Stimulated activated CD8-positive, alpha-beta memory T cell treated with anti-CD3 and anti-CD28 coated beads, Interleukin-15, amount 100 ng/mL, for 24 hours (primary cell): ENCODE data around the gene GUCD1.

ENCODE experiments used
- DNase-seq: peaks from one replicate; pipeline ENCODE4 v3.0.0-alpha.2; 2020; ENCODE audit warnings: low read depth

The GUCD1 gene

DNA sequence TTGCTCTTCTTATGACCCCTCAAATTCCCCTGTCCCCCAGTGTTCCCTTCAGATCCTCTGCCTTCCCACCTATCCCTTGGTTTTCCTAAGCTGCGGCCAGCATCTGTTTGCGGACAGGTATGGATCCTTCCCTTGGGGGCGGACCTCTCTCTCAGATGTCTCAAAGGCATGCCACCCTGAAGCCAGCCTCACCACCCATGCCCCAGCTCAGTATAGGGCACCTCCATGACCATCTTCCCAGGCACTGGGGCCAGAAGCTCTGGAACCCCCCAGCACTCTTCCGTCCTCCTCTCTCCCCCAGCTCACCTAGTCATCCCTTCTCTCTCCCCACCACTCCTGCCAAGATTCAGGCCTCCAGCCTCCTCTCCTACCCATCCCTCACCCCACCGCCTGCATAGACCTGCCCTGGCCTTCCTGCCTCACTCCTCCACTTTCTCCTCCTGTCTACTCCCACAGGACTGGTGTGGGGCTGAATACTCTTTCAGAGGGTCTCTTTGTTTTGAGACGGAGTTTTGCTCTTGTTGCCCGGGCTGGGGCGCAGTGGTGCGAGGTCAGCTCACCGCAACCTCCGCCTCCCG is 35.7 kb upstream of the GUCD1 start:
- DNase-seq = no peak

DNA sequence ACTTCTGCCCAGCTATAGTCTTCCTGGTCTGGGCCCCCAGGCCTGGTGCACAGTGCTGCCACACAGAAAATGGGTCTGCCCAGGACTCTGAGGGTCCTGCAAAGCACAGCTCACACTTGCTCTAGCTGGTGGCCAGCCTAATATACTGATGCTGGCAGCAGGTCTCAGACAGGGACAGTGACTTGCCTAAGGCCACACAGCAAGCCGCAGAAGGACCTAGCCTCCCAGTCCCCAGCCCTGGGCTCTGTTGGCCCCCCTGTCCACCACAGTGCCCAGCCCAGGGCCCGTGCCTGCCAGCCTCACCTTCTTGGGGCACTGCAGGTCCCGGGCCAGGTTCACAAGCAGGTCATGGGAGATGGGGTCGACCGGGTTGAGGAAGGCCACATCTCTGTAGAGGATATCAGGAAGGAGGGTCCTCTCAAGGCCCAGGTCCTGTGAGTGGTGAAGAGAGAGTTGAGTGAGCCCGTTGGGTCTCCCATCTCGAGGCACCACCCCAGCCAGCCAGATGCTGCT is 34.6 kb upstream of the GUCD1 start:
- no peak for DNase-seq

DNA sequence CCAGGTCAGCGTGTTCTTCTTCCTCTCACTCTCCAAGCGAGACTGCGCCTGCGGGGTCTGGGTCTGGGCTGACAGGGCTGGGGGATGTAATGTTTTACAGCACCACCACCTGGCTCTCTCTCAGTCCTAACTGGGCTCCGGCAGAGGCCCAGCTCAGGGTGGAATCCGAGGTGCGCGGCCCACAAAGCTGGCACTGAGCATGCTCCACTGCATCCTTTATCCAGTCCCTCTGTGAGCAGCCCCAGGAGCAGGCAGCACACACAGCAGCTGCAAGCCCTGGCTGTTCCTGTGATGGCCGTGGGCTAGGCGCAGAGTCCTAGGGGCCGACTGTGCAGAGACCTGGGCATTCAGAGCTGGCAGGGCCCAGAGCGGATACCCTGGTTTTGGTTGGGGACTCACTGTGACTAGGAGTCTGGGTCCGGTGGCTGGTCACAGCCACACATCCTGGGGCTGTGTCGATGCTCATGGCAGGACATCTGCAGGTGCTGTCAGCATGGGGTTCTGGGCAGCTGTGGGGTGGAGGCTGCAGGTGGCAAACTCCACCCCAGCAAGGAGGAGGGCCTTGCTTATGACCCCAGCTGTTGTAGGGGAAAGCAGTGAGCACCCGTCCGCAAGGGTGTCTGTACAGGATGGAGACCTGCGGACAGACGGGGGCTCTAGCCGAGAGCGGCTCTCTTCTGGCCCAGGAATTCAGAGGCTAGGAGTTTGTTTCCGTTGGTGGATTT is 34.0 kb upstream of the GUCD1 start:
- no peak for DNase-seq

DNA sequence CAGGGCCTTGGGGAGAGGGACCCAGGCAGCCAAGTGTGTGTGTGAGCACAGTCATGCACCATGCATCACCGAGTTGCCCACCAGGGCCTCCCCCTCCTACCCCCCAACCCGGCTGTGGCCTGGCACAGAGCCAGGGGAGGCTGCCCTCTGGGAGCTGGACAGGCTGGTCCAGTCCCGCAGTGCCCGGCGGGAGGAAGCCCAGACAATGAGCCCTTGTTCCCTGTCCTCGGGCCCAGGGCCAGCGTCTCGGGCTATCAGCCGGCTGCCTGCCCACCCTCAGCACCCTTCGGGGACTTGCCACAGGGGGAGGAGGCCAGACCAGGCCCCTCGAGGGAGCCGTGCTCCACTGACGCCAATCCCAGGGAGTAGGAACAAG is 33.4 kb upstream of the GUCD1 start:
- DNase-seq = no peak

DNA sequence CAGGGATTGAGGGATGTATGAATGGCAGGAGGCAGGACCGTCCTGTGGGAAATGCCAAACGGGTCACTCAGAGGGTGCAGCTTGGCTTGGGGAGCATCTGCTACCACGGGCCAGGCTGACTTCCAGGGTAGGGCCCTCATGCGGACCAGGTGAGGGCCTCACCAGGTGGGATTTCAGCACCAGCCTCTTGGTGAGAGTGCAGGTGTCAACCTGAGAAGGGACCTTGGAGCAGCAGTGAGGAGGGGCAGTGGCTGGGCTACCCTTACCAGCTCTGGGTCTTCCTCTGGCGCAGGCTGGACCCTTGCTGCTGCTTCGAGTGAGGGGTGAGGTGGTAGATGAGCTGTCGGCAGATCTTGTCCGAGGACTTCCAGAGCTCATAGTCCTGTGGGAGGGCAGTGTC is 33.0 kb upstream of the GUCD1 start:
- no peak for DNase-seq

DNA sequence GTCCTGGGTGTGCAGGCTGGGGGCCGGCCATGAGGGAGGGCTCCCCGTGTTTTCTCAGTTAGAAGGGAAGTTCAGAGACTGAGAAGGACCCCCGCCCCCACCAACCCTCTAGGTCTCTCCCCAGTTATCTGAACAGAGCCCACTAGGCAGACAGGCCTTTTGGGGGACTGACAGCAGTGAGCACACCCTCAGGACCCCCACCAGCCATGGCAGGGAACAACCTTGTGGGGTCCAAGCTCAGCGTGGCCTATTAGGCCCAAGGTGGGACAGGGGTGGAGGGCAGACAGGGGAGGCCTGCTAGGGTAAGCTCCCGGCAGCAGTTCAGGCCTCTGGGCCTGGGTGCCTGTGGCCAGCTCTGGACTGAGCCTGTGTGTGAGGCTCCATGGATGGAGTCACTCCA is 32.3 kb upstream of the GUCD1 start:
- DNase-seq = no peak

- no peak for DNase-seq
Measured at GRCh38 chr22:24585927-24586546, 31.1 kb upstream of the GUCD1 start.

DNA sequence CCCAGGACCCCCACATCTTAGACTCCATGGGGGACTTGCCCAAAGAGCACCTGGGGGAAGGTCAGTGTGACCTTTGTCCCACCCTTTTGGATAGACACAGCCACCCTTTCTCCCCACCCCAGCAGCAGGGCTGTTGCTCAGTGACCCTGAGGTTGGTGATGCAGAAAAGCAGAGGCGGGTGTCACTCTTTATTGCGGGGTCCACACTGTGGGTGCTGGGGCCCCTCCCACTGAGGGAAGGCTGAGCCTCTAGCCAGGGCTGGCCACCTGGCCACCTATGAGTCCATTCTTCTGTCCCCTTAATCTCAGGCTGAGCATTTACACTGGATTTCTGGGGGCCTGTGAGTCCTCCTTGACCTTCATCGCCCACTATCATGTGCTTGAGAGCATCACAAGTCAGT is 30.5 kb upstream of the GUCD1 start:
- DNase-seq = no peak

- no peak for DNase-seq
Measured at GRCh38 chr22:24584871-24585411, 30.0 kb upstream of the GUCD1 start.

DNA sequence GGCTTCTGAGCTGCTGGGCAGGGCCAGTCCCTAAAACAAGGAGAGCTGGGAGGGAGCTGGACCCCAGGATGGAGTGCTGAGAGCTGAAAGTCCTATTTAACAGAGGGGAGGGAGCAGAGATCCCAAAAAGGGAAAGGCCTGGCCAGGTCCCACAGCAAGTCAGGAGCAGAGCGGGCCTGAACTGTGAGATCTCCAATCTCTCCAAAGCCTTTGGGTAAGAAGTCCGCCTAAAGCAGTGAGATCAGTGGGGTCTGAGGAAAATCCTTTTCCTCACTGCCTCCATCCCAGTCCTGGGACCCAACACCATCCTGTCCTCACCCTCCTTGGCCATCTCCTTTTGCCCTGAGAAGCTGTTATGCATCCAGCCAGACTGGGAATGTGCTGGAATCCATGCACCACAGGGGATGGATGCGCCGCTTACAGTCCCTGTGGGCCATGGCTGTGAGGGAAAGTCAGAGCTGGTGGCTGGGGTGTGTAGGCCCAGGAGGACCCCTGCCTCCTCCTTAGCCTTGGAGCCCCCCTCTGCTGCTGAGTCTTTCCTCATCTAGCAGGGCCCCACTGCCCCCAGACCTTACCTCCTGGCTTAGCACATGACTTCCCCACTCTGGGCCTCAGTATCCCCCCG is 29.3 kb upstream of the GUCD1 start:
- DNase-seq = no peak

GRCh38 chr22:24583221-24584165 is 28.6 kb upstream of the GUCD1 start:
- no peak for DNase-seq

DNA sequence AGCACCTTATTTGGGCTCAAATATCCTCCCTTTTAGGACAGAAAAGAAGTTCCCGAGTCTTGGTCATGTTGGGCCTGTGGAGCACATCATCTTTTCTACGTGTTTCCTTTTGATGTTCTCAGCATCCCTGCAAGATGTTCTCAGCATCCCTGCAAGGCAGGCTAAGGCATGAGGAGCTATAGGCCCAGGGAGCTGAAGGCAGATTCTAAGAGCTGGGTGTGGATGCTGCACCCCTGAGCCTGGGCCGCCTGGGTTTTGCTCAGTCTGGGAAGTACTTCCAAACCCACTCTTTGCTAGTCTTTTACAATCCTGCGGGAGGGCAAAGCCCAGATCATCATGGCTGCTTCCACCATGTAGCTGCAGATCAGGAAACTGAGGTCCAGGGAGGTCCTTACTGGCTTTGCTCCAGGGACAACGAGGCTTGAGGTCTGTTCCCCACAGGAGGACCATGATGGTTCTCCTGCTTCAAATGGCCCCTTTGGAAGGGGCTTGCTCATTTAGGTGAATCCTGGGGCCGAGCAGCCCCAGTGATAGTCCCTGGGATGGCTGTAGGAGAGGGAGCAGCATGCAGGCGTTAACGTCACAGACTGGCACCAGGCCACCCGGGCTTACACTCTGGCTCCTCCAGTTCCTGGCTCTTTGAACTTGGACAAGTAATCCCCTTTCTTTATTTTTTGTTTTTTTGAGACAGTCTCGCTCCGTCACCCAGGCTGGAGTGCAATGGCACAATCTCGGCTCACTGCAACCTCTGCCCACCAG is 27.3 kb upstream of the GUCD1 start:
- no peak for DNase-seq

GRCh38 chr22:24580276-24580675 is 25.3 kb upstream of the GUCD1 start:
- DNase-seq = no peak

DNA sequence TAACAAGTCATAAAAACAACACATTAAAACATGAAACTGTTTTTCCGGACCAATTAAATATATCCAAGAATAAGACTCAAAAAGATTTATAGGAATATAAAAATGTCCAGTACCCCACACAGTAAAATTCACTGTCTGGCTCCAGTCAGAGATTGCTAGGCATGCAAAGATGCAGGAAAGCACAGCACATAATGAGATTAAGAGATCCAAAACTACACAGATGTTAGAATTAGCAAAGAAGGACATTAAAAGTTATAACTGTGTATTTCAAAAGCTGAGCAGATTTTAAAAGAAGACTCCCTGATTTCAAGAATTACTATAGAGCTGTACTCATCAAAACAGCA is 24.3 kb upstream of the GUCD1 start:
- no peak for DNase-seq

DNA sequence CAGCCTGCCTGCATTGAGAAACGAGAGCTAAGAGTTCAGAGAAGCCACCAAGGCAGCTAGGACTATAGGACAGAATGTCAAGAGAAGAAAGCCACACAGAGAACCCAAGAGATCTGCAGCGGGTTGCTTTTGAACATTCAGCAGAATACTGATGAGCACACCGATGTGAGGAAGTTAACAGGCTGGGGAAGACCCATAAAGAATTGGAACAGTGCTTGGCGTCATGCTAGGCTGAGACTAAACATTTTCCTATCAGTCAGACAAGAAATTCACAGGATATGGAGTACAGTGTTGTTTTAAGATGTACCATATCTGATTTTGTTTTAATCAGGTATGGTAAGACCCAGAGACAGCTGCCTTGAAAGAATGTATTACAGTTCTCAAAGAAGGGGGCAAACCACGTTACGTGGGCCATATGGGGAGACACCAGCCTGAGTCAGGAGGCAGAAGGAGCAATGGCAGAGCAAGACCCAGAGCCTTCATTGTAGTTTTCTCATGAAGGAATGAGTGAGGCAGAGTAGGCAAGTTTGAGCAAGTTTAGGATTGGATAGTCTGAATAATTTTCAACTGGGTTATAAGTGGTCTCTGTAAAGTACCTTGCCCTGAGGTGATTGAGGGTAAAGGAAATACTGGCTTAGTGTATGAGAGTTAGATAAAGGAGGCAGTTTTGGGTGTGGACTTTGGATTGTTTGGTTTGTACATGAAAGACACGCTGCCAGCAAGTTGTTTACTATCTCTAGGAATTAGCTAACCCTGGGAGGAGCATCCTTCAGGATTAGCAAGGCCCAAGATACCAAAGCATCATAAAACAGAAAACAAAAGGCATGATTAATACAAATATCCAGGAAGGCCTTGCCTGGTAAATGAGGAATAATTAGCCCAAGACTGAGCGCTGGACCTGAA is 23.7 kb upstream of the GUCD1 start:
- no peak for DNase-seq

- DNase-seq = no peak
Measured at GRCh38 chr22:24576778-24577177, 21.8 kb upstream of the GUCD1 start.

GRCh38 chr22:24571266-24571665 is 16.3 kb upstream of the GUCD1 start:
- DNase-seq = no peak

DNA sequence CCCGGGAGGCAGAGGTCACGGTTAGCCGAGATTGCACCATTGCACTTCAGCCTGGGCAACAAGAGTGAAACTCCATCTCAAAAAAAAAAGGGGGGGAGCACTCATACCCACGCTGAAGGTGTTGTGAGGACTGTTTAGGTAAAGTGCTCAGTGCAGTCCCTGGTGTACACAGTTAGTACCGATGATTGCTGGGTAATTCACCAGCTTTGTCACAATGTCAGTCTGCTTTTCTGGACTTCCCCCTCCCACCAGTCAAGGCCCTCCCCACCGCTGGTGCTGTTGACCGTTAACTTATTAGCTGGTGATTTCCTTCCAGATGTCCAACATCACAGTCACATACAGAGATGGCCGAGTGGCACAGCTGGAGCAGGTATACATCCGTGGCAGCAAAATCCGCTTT is 12.7 kb upstream of the GUCD1 start:
- no peak for DNase-seq

- DNase-seq = no peak
Measured at GRCh38 chr22:24566899-24567511, 12.1 kb upstream of the GUCD1 start.

GRCh38 chr22:24565077-24565476 is 10.1 kb upstream of the GUCD1 start:
- DNase-seq = no peak
